Hepatocyte (in vitro differentiated cells): ENCODE results near the gene BRIP1. TPM values are rescaled to one million over a fixed set of nuclear protein-coding genes. Genes with fewer than 3 reads are reported as not detected.

Experiments
- DNase-seq: peaks from one replicate; pipeline ENCODE4 v3.0.0-alpha.2; 2016; ENCODE audit warnings: low spot score
- H2AFZ ChIP-seq: fragments of 200-600 bp; sonication (generic); 2 replicates; pipeline ENCODE4 v1.6.0; 2016; ENCODE audit warnings: antibody characterized with exemption, mild to moderate bottlenecking
- H3K27ac ChIP-seq: fragments of 200-600 bp; sonication (generic); 2 replicates; pipeline ENCODE4 v1.5.1; 2016; ENCODE audit warnings: mild to moderate bottlenecking
- H3K27me3 ChIP-seq: fragments of 200-600 bp; sonication (generic); 2 replicates; pipeline ENCODE4 v1.6.1; 2016
- H3K36me3 ChIP-seq: fragments of 200-600 bp; sonication (generic); replicated peaks from 2 replicates; pipeline ENCODE4 v1.5.1; 2016; ENCODE audit warnings: low read depth; ENCODE audit not compliant: insufficient read depth
- H3K4me1 ChIP-seq: fragments of 200-600 bp; sonication (generic); 2 replicates; pipeline ENCODE4 v1.5.1; 2016; ENCODE audit warnings: mild to moderate bottlenecking, moderate library complexity; ENCODE audit not compliant: insufficient read depth
- H3K4me2 ChIP-seq: fragments of 200-600 bp; sonication (generic); 2 replicates; pipeline ENCODE4 v1.6.0; 2016
- H3K4me3 ChIP-seq: fragments of 200-600 bp; sonication (generic); 2 replicates; pipeline ENCODE4 v1.5.1; 2016; ENCODE audit warnings: mild to moderate bottlenecking
- H3K79me2 ChIP-seq: fragments of 200-600 bp; sonication (generic); 2 replicates; pipeline ENCODE4 v1.6.0; 2017; ENCODE audit warnings: mild to moderate bottlenecking
- H3K9me2 ChIP-seq: fragments of 200-600 bp; sonication (generic); replicated peaks from 2 replicates; pipeline ENCODE4 v1.6.0; 2017; ENCODE audit warnings: mild to moderate bottlenecking; ENCODE audit not compliant: insufficient read depth
- H3K9me3 ChIP-seq: fragments of 200-600 bp; sonication (generic); 2 replicates; pipeline ENCODE4 v1.5.1; 2016; ENCODE audit warnings: low read depth, mild to moderate bottlenecking
- H4K20me1 ChIP-seq: fragments of 200-600 bp; sonication (generic); 2 replicates; pipeline ENCODE4 v1.6.0; 2016; ENCODE audit warnings: mild to moderate bottlenecking; ENCODE audit not compliant: insufficient read depth, poor library complexity, severe bottlenecking
- EZH2 ChIP-seq: fragments of 200-600 bp; sonication (generic); IDR thresholded peaks from 2 replicates; pipeline ENCODE4 v1.6.1; 2016; ENCODE audit warnings: antibody characterized with exemption, mild to moderate bottlenecking, borderline replicate concordance
- EZH2phosphoT487 ChIP-seq: fragments of 200-600 bp; sonication (generic); IDR thresholded peaks from one replicate; pipeline ENCODE4 v1.6.1; 2018; ENCODE audit warnings: antibody characterized with exemption, mild to moderate bottlenecking, low read depth, moderate library complexity; ENCODE audit not compliant: unreplicated experiment, severe bottlenecking
- WGBS: methylation state at CpG from one replicate; pipeline ENCODE4 v1.1.6; 2016; ENCODE audit warnings: low lambda C conversion rate; ENCODE audit errors: missing lambda C conversion rate; 5-methylcytosine and 5-hydroxymethylcytosine counted together
- polyA plus RNA-seq: library from polyadenylated mRNA; unstranded; fragments of >200 nt; fragmentation: Nextera tagmentation; extraction: Ambion mirVana; gene quantifications from 2 replicates; pipeline ENCODE4 v1.2.1, GENCODE V29; 2016
- total RNA-seq: library from RNA; depleted of rRNA; stranded (reverse); fragments of >200 nt; gene quantifications from 2 replicates; pipeline ENCODE4 v1.2.3, GENCODE V29; 2014
- TF ChIP-seq, protein P1 (sequence below): fragments of 200-600 bp; sonication (generic); IDR thresholded peaks from 2 replicates; pipeline ENCODE4 v1.5.1; 2016; ENCODE audit warnings: antibody characterized with exemption, mild to moderate bottlenecking; ENCODE audit not compliant: poor library complexity

The BRIP1 gene
- total and polyA plus RNA-seq, 2 experiments from 2014 or later: 0.50 to 4.0 TPM

DNA sequence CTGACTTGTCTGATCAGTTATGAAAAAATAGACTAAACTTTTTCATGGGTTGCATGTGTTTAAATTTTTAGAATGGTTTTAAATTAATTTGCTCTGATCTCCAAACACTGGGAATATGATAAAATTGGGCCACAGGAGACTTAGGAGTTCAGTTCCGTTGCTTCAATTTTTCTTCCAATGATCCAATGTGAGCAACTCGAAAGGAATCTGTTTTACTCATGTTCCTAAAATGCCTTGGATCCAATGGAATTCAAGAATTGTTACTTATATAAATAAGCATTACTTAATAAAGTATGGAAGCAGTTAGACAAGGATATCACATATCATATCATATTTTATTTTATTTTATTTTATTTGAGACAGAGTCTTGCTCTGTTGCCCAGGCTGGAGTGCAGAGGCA lies 216.3 kb downstream of the BRIP1 start:
- WGBS: 89% methylated on average over 2 of the region's 2 CpGs
- Histone ChIP-seq H3K9me3 (no peaks in the 10 kb centered on the region), H3K9me2 (no peaks in the 10 kb centered on the region), H3K27me3 (peaks cover 3% of the 10 kb centered on the region), H3K4me1 (no peaks in the 10 kb centered on the region), H2AFZ (no peak overlapping the region), H3K36me3 (no peaks in the 10 kb centered on the region), H3K27ac (no peak overlapping the region), H4K20me1 (no peaks in the 10 kb centered on the region), H3K79me2 (no peaks in the 10 kb centered on the region), H3K4me2 (no peak overlapping the region), H3K4me3 (no peak overlapping the region)
- DNase-seq: no peak
- TF ChIP-seq, protein P1, sequence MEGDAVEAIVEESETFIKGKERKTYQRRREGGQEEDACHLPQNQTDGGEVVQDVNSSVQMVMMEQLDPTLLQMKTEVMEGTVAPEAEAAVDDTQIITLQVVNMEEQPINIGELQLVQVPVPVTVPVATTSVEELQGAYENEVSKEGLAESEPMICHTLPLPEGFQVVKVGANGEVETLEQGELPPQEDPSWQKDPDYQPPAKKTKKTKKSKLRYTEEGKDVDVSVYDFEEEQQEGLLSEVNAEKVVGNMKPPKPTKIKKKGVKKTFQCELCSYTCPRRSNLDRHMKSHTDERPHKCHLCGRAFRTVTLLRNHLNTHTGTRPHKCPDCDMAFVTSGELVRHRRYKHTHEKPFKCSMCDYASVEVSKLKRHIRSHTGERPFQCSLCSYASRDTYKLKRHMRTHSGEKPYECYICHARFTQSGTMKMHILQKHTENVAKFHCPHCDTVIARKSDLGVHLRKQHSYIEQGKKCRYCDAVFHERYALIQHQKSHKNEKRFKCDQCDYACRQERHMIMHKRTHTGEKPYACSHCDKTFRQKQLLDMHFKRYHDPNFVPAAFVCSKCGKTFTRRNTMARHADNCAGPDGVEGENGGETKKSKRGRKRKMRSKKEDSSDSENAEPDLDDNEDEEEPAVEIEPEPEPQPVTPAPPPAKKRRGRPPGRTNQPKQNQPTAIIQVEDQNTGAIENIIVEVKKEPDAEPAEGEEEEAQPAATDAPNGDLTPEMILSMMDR: no peak
- TF ChIP-seq EZH2phosphoT487 (no peak), EZH2 (no peak)

DNA sequence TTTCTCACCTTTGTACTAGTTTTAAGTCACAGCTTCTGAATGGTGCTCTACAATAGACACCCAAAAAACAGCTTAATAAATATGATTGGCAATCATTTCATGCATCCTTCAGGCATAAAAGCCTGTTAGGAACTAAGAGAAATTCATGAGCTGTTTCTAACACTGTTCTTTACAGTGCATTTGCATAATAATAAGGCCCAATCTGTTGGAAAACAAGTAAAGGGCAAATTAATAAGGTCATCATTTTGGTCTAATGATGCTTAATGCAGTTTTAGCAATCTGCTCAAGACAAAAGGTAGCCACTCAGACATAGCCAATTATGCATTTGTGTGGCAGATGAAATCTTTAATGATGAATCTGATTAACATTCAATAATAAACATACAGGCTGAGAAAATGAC lies 216.8 kb downstream of the BRIP1 start:
- Histone ChIP-seq H3K4me3 (no peak overlapping the region), H2AFZ (no peak overlapping the region), H3K27ac (no peak overlapping the region), H3K4me1 (no peaks in the 10 kb centered on the region), H4K20me1 (no peaks in the 10 kb centered on the region), H3K27me3 (peaks cover 3% of the 10 kb centered on the region), H3K79me2 (no peaks in the 10 kb centered on the region), H3K4me2 (no peak overlapping the region), H3K9me2 (no peaks in the 10 kb centered on the region), H3K36me3 (no peaks in the 10 kb centered on the region), H3K9me3 (no peaks in the 10 kb centered on the region)
- no peak for DNase-seq
- TF ChIP-seq EZH2 (no peak), EZH2phosphoT487 (no peak)
- TF ChIP-seq, protein P1: no peak

DNA sequence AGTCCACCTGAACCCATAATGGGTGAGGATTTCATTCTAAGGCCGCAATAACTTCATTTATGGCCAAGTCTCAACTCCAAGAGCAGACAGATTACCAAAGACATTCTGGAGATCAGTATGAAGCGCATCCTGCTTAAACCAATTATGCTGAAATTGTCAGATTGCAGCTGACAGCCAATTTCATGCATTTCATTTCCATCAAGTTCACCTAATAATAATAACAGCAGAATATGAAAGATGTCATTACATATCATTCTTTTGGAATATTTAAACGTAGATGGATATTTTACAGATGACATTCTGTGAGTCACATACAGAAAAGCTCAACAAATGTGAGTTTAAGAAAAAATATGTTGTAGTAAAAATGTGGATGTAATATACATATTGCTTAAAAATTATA lies 217.4 kb downstream of the BRIP1 start:
- no peaks in the 10 kb centered on the region for H4K20me1 ChIP-seq
- WGBS: 84% methylated on average over 3 of the region's 3 CpGs
- H3K4me2 ChIP-seq: no peak overlapping the region

More for the DNA sequence above, 217.4 kb downstream of the BRIP1 start:
- Histone ChIP-seq H3K9me2 (no peaks in the 10 kb centered on the region), H3K9me3 (no peaks in the 10 kb centered on the region), H3K27me3 (peaks cover 3% of the 10 kb centered on the region), H3K79me2 (no peaks in the 10 kb centered on the region), H3K36me3 (no peaks in the 10 kb centered on the region), H2AFZ (no peak overlapping the region), H3K27ac (no peak overlapping the region), H3K4me1 (no peaks in the 10 kb centered on the region), H3K4me3 (no peak overlapping the region)
- TF ChIP-seq EZH2: no peak
- no peak for TF ChIP-seq EZH2phosphoT487
- TF ChIP-seq, protein P1: no peak
- no peak for DNase-seq
